MM.1S (cell line): Measurements from ENCODE around the gene TMCO6.

ENCODE experiments used
- EZH2 ChIP-seq: fragments of 300-600 bp; sonication (generic); optimal IDR thresholded peaks from 2 replicates; pipeline ENCODE3; 2017; ENCODE audit warnings: low read depth, mild to moderate bottlenecking, antibody characterized with exemption, low read length, mixed read lengths
- EZH2phosphoT487 ChIP-seq: fragments of 300-600 bp; sonication (generic); IDR thresholded peaks from 2 replicates; pipeline ENCODE4 v1.6.1; 2018; ENCODE audit warnings: antibody characterized with exemption, low read length
- TF ChIP-seq, protein P1 (sequence below): fragments of 300-600 bp; sonication (generic); IDR thresholded peaks from 2 replicates; pipeline ENCODE4 v1.5.1; 2016; ENCODE audit warnings: antibody characterized with exemption, low read length, mixed read lengths

DNA sequence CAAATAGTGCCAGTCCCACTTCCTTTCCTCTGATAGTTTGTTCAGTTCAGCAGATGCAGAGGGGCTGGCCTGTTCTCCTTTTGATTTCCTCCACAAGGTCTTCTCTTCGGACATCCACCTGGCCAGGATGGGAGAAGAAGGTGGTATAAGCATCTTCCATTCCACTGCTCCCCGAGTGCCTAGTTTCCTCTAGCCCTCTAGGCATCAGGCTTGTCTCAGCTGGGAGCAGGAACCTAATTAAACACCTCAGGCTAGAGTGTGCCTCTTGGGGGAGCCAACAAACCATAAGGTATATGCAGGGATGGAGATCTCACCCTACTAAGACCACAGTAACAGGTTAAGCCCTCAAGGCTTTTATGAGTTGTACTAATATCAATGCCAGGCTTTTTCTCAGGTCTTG lies 35.0 kb downstream of the TMCO6 start:
- no peak for TF ChIP-seq EZH2
- TF ChIP-seq, protein P1, sequence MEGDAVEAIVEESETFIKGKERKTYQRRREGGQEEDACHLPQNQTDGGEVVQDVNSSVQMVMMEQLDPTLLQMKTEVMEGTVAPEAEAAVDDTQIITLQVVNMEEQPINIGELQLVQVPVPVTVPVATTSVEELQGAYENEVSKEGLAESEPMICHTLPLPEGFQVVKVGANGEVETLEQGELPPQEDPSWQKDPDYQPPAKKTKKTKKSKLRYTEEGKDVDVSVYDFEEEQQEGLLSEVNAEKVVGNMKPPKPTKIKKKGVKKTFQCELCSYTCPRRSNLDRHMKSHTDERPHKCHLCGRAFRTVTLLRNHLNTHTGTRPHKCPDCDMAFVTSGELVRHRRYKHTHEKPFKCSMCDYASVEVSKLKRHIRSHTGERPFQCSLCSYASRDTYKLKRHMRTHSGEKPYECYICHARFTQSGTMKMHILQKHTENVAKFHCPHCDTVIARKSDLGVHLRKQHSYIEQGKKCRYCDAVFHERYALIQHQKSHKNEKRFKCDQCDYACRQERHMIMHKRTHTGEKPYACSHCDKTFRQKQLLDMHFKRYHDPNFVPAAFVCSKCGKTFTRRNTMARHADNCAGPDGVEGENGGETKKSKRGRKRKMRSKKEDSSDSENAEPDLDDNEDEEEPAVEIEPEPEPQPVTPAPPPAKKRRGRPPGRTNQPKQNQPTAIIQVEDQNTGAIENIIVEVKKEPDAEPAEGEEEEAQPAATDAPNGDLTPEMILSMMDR, result no peak
- TF ChIP-seq EZH2phosphoT487, result no peak
